WTC11 (cell line): ENCODE results near the gene CPT1C.

Experiments used
- NFYB ChIP-seq: sonication (generic); formaldehyde crosslinking; conservative IDR thresholded peaks from 2 replicates; pipeline ENCODE4 v1.8.0; 2022; ENCODE audit warnings: low read depth, missing genetic modification reagents
- TEAD1 ChIP-seq: sonication (generic); formaldehyde crosslinking; IDR thresholded peaks from 2 replicates; pipeline ENCODE4 v1.8.0; 2022; ENCODE audit warnings: mild to moderate bottlenecking, missing genetic modification reagents
- TF ChIP-seq, protein P1 (sequence below): fragments of 200-600 bp; IDR thresholded peaks from 2 replicates; pipeline ENCODE4 v1.8.0; 2022; ENCODE audit warnings: antibody characterized with exemption
- TF ChIP-seq, protein P2 (sequence below): sonication (generic); formaldehyde crosslinking; IDR thresholded peaks from 2 replicates; pipeline ENCODE4 v1.8.0; 2022; ENCODE audit warnings: mild to moderate bottlenecking, missing genetic modification reagents
- TF ChIP-seq, protein P3 (sequence below): sonication (generic); formaldehyde crosslinking; IDR thresholded peaks from 2 replicates; pipeline ENCODE4 v1.8.1; 2023; ENCODE audit warnings: mild to moderate bottlenecking, missing genetic modification reagents
- TF ChIP-seq, protein P4 (sequence below): sonication (generic); formaldehyde crosslinking; IDR thresholded peaks from 2 replicates; pipeline ENCODE4 v1.8.1; 2022; ENCODE audit warnings: missing genetic modification reagents, borderline replicate concordance

DNA sequence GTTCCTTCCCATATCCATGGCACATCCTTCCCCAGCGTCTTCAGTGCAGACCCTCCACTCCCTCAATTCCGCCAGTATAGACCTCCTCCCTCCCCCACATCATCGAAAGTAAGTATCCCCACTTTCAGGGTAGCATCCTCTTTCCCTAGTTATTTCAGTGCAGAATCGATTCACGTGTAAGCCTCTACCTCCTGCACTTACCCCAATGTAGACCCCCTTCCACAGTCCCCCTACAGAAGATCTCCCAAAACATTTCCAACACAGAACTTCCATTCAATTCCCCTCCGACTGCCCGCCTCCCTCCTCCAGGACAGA, 25.9 kb upstream of the CPT1C start:
- TF ChIP-seq, protein P1, sequence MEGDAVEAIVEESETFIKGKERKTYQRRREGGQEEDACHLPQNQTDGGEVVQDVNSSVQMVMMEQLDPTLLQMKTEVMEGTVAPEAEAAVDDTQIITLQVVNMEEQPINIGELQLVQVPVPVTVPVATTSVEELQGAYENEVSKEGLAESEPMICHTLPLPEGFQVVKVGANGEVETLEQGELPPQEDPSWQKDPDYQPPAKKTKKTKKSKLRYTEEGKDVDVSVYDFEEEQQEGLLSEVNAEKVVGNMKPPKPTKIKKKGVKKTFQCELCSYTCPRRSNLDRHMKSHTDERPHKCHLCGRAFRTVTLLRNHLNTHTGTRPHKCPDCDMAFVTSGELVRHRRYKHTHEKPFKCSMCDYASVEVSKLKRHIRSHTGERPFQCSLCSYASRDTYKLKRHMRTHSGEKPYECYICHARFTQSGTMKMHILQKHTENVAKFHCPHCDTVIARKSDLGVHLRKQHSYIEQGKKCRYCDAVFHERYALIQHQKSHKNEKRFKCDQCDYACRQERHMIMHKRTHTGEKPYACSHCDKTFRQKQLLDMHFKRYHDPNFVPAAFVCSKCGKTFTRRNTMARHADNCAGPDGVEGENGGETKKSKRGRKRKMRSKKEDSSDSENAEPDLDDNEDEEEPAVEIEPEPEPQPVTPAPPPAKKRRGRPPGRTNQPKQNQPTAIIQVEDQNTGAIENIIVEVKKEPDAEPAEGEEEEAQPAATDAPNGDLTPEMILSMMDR = no peak
- TF ChIP-seq, protein P2, sequence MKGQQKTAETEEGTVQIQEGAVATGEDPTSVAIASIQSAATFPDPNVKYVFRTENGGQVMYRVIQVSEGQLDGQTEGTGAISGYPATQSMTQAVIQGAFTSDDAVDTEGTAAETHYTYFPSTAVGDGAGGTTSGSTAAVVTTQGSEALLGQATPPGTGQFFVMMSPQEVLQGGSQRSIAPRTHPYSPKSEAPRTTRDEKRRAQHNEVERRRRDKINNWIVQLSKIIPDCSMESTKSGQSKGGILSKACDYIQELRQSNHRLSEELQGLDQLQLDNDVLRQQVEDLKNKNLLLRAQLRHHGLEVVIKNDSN = no peak
- TF ChIP-seq, protein P3, sequence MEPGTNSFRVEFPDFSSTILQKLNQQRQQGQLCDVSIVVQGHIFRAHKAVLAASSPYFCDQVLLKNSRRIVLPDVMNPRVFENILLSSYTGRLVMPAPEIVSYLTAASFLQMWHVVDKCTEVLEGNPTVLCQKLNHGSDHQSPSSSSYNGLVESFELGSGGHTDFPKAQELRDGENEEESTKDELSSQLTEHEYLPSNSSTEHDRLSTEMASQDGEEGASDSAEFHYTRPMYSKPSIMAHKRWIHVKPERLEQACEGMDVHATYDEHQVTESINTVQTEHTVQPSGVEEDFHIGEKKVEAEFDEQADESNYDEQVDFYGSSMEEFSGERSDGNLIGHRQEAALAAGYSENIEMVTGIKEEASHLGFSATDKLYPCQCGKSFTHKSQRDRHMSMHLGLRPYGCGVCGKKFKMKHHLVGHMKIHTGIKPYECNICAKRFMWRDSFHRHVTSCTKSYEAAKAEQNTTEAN (CRISPR knock-in tag) = no peak
- TF ChIP-seq NFYB (no peak), TEAD1 (CRISPR knock-in tag) (no peak)
- TF ChIP-seq, protein P4, sequence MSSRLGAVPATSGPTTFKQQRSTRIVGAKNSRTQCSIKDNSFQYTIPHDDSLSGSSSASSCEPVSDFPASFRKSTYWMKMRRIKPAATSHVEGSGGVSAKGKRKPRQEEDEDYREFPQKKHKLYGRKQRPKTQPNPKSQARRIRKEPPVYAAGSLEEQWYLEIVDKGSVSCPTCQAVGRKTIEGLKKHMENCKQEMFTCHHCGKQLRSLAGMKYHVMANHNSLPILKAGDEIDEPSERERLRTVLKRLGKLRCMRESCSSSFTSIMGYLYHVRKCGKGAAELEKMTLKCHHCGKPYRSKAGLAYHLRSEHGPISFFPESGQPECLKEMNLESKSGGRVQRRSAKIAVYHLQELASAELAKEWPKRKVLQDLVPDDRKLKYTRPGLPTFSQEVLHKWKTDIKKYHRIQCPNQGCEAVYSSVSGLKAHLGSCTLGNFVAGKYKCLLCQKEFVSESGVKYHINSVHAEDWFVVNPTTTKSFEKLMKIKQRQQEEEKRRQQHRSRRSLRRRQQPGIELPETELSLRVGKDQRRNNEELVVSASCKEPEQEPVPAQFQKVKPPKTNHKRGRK (CRISPR knock-in tag) = no peak
